ENCODE data around the gene CIRBP.

GRCh38 chr19:1293782-1294604 lies 24.9 kb downstream of the CIRBP start:
- TF ChIP-seq GABPA (IDR thresholded peaks at IDR 0.05 in 1 of 2, conservative IDR thresholded peaks at IDR 0.05 in 1 of 2) (no peak), MAX (IDR thresholded peaks at IDR 0.05) (no peak), YY1 (IDR thresholded peaks at IDR 0.05) (no peak), RXRA (IDR thresholded peaks at IDR 0.05) (no peak), CTCF (IDR thresholded peaks at IDR 0.05; ENCODE audit: low read depth, low read length, missing input control) (no peak), NR2F2 (IDR thresholded peaks at IDR 0.05) (no peak), TAF1 (conservative IDR thresholded peaks at IDR 0.05) (no peak), EGR1 (IDR thresholded peaks at IDR 0.05; ENCODE audit: low read depth in 2 of 2) (no peak)

Measured in liver (tissue), 3 donors.